HepG2 (cell line): ENCODE results near the gene C6orf136. TPM values are rescaled to one million over a fixed set of nuclear protein-coding genes. Genes with fewer than 3 reads are reported as not detected.
A peak's percentile ranks its signal among the peaks of the same experiment; 100 is the strongest.

Experiments
- CERS6 ChIP-seq: sonication (generic); formaldehyde crosslinking; IDR thresholded peaks from 2 replicates; pipeline ENCODE4 v1.5.0; 2020; ENCODE audit warnings: missing genetic modification reagents
- EZH2 ChIP-seq: conservative IDR thresholded peaks from 2 replicates; pipeline ENCODE4 v1.6.1; 2012; ENCODE audit warnings: mild to moderate bottlenecking, low read depth, low read length, moderate library complexity
- GRHL1 ChIP-seq: sonication (generic); formaldehyde crosslinking; conservative IDR thresholded peaks from 2 replicates; pipeline ENCODE4 v1.8.0; 2022; ENCODE audit warnings: missing genetic modification reagents
- HNF4A ChIP-seq: sonication (generic); formaldehyde crosslinking; IDR thresholded peaks from 2 replicates; pipeline ENCODE4 v1.4.0; 2020; ENCODE audit warnings: missing genetic modification reagents
- KDM6A ChIP-seq: IDR thresholded peaks from 2 replicates; pipeline ENCODE4 v1.6.1; 2016; ENCODE audit warnings: low read depth
- KMT2B ChIP-seq: IDR thresholded peaks from 2 replicates; pipeline ENCODE4 v1.6.1; 2016; ENCODE audit warnings: missing genetic modification reagents, missing compliant biosample characterization
- MEIS1 ChIP-seq: sonication (generic); formaldehyde crosslinking; IDR thresholded peaks from 2 replicates; pipeline ENCODE4 v1.9.0; 2021; ENCODE audit warnings: mild to moderate bottlenecking, missing genetic modification reagents, moderate library complexity, borderline replicate concordance
- NAIF1 ChIP-seq: sonication (generic); formaldehyde crosslinking; IDR thresholded peaks from 2 replicates; pipeline ENCODE4 v1.5.0; 2020; ENCODE audit warnings: mild to moderate bottlenecking, missing genetic modification reagents, borderline replicate concordance
- RBM22 ChIP-seq: fragments of 200-400 bp; formaldehyde crosslinking; optimal IDR thresholded peaks from 2 replicates; pipeline ENCODE3; 2017; ENCODE audit warnings: mild to moderate bottlenecking, low read length, moderate library complexity
- SOX5 ChIP-seq: IDR thresholded peaks from 2 replicates; pipeline ENCODE4 v1.6.1; 2016; ENCODE audit warnings: borderline replicate concordance
- TMF1 ChIP-seq: sonication (generic); formaldehyde crosslinking; IDR thresholded peaks from 2 replicates; pipeline ENCODE4 v1.8.1; 2022; ENCODE audit warnings: low read depth, missing genetic modification reagents
- U2AF2 ChIP-seq: fragments of 200-400 bp; formaldehyde crosslinking; IDR thresholded peaks from 2 replicates; pipeline ENCODE4 v1.6.1; 2017; ENCODE audit warnings: low read depth, mild to moderate bottlenecking, low read length
- ZFP37 ChIP-seq: sonication (generic); formaldehyde crosslinking; IDR thresholded peaks from 2 replicates; pipeline ENCODE4 v1.4.0; 2020; ENCODE audit warnings: missing genetic modification reagents, borderline replicate concordance
- ZFY ChIP-seq: sonication (generic); formaldehyde crosslinking; IDR thresholded peaks from 2 replicates; pipeline ENCODE4 v1.4.0; 2020; ENCODE audit warnings: missing genetic modification reagents
- ZNF124 ChIP-seq: sonication (generic); formaldehyde crosslinking; IDR thresholded peaks from 2 replicates; pipeline ENCODE4 v1.4.0; 2020; ENCODE audit warnings: missing genetic modification reagents
- ZNF543 ChIP-seq: sonication (generic); formaldehyde crosslinking; IDR thresholded peaks from 2 replicates; pipeline ENCODE4 v1.4.0; 2020; ENCODE audit warnings: mild to moderate bottlenecking, missing genetic modification reagents
- ZNF713 ChIP-seq: sonication (generic); formaldehyde crosslinking; IDR thresholded peaks from 2 replicates; pipeline ENCODE4 v1.4.0; 2020; ENCODE audit warnings: mild to moderate bottlenecking, missing genetic modification reagents
- ZNF780A ChIP-seq: sonication (generic); formaldehyde crosslinking; IDR thresholded peaks from 2 replicates; pipeline ENCODE4 v1.8.0; 2022; ENCODE audit warnings: mild to moderate bottlenecking, missing genetic modification reagents, moderate library complexity
- polyA plus RNA-seq, 8 experiments: library from polyadenylated mRNA; depleted of rRNA in 3 of 8; stranded (reverse) in 7 of 8; unstranded in 1 of 8; fragments of >200 nt; fragmentation: Illumina TruSeq in 4 of 8; extraction: Trizol in 4 of 8; gene quantifications; 2 replicates each; pipeline versions ENCODE4 v1.2.1 to v1.2.3, GENCODE V29; 2011 to 2016; ENCODE audit warnings: low read depth in 4 of 8, missing spikeins in 1 of 8, mixed read lengths in 1 of 8; ENCODE audit not compliant: insufficient read depth in 1 of 8
- total RNA-seq, 5 experiments: library from RNA; depleted of rRNA; stranded (reverse); fragments of >200 nt; fragmentation: Illumina TruSeq; extraction: Trizol; gene quantifications; 2 replicates each; pipeline ENCODE4 v1.2.3, GENCODE V29; 2016; ENCODE audit warnings: low read depth in 1 of 5
- TF ChIP-seq, protein P1 (sequence below): sonication (generic); formaldehyde crosslinking; IDR thresholded peaks from 2 replicates; pipeline ENCODE4 v1.4.0; 2020; ENCODE audit warnings: missing genetic modification reagents
- TF ChIP-seq, protein P2 (sequence below): sonication (generic); formaldehyde crosslinking; IDR thresholded peaks from 2 replicates; pipeline ENCODE4 v1.4.0; 2020; ENCODE audit warnings: missing genetic modification reagents

The C6orf136 gene
- total and polyA plus RNA-seq, 2 of the 13 experiments (the other 11 are each of a cell fraction or from before 2014, with no cell fraction given), result 12.0 to 26.2 TPM

DNA sequence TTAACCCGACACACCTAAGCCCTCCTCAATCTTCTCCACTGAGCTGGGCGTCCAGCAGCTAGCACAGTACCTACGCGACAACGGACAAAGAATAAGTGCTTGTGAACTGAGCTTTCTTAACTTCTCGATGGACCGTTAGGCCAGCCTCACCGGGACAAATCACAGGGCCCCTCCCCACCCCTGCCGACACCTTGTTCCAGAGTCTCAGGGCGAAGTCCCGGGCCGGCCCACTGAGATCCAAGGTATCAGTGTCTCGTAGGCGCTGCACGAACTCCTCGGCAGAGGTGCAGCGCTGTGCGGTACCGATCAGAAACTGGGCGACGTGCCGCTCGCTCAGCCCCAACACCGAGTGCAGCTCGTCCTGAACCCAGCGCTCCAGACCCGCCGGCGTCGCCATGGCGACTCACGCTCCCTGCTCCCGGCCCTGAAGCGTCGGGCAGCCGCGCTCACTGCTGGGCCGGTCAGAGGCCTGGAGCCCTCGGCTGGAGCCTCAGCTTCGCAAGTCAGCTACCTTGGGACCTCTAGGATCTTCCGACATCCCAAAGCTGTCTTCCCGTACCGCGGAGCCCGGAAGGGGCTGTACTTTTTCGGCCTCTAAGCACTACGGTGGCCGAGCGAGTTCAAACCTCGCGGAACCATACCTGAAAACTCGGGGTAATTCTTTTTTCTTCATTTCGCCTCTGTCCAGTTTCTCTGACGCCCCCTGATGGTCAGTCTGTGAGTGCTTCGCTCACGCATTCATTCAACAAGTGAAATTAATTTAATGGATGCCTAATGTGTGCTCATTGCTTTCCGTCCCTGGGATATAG is 25.7 kb downstream of the C6orf136 start, which contains the start of gene DHX16 (continued):
- TF ChIP-seq SOX5, result peak; percentile 58; the same call in 1 of the 2 replicates
- no peak for TF ChIP-seq RBM22
- no peak for TF ChIP-seq U2AF2
- peak; percentile 88 for TF ChIP-seq ZFY (CRISPR knock-in tag)
- peak; percentile 93 for TF ChIP-seq KMT2B
- TF ChIP-seq GRHL1 (CRISPR knock-in tag), result no peak
- no peak for TF ChIP-seq EZH2
- TF ChIP-seq ZNF543 (CRISPR knock-in tag), result no peak; the same call in 1 of the 2 replicates
- TF ChIP-seq ZNF780A (CRISPR knock-in tag), result 0 out of 2 replicates have a peak, but pooled peaks have one; percentile 9
- TF ChIP-seq ZNF713, result 0 out of 2 replicates have a peak, but pooled peaks have one; percentile 40
- TF ChIP-seq HNF4A (CRISPR knock-in tag), result peak; percentile 30; the same call in 1 of the 2 replicates
- peak; percentile 54; the same call in 1 of the 2 replicates for TF ChIP-seq TMF1 (CRISPR knock-in tag)
- TF ChIP-seq CERS6 (CRISPR knock-in tag), result no peak
- TF ChIP-seq, protein P1, sequence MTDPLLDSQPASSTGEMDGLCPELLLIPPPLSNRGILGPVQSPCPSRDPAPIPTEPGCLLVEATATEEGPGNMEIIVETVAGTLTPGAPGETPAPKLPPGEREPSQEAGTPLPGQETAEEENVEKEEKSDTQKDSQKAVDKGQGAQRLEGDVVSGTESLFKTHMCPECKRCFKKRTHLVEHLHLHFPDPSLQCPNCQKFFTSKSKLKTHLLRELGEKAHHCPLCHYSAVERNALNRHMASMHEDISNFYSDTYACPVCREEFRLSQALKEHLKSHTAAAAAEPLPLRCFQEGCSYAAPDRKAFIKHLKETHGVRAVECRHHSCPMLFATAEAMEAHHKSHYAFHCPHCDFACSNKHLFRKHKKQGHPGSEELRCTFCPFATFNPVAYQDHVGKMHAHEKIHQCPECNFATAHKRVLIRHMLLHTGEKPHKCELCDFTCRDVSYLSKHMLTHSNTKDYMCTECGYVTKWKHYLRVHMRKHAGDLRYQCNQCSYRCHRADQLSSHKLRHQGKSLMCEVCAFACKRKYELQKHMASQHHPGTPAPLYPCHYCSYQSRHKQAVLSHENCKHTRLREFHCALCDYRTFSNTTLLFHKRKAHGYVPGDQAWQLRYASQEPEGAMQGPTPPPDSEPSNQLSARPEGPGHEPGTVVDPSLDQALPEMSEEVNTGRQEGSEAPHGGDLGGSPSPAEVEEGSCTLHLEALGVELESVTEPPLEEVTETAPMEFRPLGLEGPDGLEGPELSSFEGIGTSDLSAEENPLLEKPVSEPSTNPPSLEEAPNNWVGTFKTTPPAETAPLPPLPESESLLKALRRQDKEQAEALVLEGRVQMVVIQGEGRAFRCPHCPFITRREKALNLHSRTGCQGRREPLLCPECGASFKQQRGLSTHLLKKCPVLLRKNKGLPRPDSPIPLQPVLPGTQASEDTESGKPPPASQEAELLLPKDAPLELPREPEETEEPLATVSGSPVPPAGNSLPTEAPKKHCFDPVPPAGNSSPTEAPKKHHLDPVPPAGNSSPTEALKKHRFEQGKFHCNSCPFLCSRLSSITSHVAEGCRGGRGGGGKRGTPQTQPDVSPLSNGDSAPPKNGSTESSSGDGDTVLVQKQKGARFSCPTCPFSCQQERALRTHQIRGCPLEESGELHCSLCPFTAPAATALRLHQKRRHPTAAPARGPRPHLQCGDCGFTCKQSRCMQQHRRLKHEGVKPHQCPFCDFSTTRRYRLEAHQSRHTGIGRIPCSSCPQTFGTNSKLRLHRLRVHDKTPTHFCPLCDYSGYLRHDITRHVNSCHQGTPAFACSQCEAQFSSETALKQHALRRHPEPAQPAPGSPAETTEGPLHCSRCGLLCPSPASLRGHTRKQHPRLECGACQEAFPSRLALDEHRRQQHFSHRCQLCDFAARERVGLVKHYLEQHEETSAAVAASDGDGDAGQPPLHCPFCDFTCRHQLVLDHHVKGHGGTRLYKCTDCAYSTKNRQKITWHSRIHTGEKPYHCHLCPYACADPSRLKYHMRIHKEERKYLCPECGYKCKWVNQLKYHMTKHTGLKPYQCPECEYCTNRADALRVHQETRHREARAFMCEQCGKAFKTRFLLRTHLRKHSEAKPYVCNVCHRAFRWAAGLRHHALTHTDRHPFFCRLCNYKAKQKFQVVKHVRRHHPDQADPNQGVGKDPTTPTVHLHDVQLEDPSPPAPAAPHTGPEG (CRISPR knock-in tag), result peak; percentile 86; the same call in 1 of the 2 replicates
- no peak for TF ChIP-seq KDM6A (CRISPR knock-in tag)
- TF ChIP-seq MEIS1 (CRISPR knock-in tag), result peak; percentile 60; the same call in 1 of the 2 replicates
- TF ChIP-seq, protein P2, sequence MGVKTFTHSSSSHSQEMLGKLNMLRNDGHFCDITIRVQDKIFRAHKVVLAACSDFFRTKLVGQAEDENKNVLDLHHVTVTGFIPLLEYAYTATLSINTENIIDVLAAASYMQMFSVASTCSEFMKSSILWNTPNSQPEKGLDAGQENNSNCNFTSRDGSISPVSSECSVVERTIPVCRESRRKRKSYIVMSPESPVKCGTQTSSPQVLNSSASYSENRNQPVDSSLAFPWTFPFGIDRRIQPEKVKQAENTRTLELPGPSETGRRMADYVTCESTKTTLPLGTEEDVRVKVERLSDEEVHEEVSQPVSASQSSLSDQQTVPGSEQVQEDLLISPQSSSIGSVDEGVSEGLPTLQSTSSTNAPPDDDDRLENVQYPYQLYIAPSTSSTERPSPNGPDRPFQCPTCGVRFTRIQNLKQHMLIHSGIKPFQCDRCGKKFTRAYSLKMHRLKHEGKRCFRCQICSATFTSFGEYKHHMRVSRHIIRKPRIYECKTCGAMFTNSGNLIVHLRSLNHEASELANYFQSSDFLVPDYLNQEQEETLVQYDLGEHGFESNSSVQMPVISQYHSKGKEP (CRISPR knock-in tag), result no peak
- no peak; the same call in 1 of the 2 replicates for TF ChIP-seq ZFP37 (CRISPR knock-in tag)
- TF ChIP-seq NAIF1 (CRISPR knock-in tag), result peak; percentile 84; the same call in 1 of the 2 replicates
- TF ChIP-seq ZNF124, result peak; percentile 27
